Measurements from ENCODE around the gene KRT85.

KRT85 gene

GRCh38 chr12:52402377-52402776, 35.1 kb upstream of the KRT85 start:
- Histone ChIP-seq H3K4me3 (no peak overlapping the region), H3K27ac (no peak overlapping the region)
- TF ChIP-seq CTCF (IDR thresholded peaks at IDR 0.05), result no peak
- DNase-seq (ENCODE audit: low spot score), result no peak

- no peak for DNase-seq (ENCODE audit: low spot score)
Observed at GRCh38 chr12:52401926-52402325, 34.6 kb upstream of the KRT85 start.

GRCh38 chr12:52401526-52401925, 34.2 kb upstream of the KRT85 start:
- no peak for DNase-seq (ENCODE audit: low spot score)
- TF ChIP-seq CTCF (IDR thresholded peaks at IDR 0.05), result no peak
- H3K27ac ChIP-seq, result no peak overlapping the region
- no peak overlapping the region for H3K4me3 ChIP-seq

More at GRCh38 chr12:52401926-52402325, 34.6 kb upstream of the KRT85 start:
- TF ChIP-seq CTCF (IDR thresholded peaks at IDR 0.05), result no peak
- Histone ChIP-seq H3K4me3 (no peak overlapping the region), H3K27ac (no peak overlapping the region)

- Histone ChIP-seq H3K27ac (no peak overlapping the region), H3K4me3 (no peak overlapping the region)
- TF ChIP-seq CTCF (IDR thresholded peaks at IDR 0.05), result no peak
- DNase-seq (ENCODE audit: low spot score), result no peak
Observed at GRCh38 chr12:52400906-52401305, 33.6 kb upstream of the KRT85 start.

- TF ChIP-seq CTCF (IDR thresholded peaks at IDR 0.05), result no peak
- H3K4me3 ChIP-seq, result no peak overlapping the region
- H3K27ac ChIP-seq, result no peak overlapping the region
- DNase-seq (ENCODE audit: low spot score), result no peak
Observed at GRCh38 chr12:52399756-52400155, 32.5 kb upstream of the KRT85 start.

GRCh38 chr12:52398176-52398575, 30.9 kb upstream of the KRT85 start:
- H3K27ac ChIP-seq, result no peak overlapping the region
- no peak overlapping the region for H3K4me3 ChIP-seq
- DNase-seq (ENCODE audit: low spot score), result no peak
- TF ChIP-seq CTCF (IDR thresholded peaks at IDR 0.05), result no peak

- Histone ChIP-seq H3K4me3 (no peak overlapping the region), H3K27ac (no peak overlapping the region)
- TF ChIP-seq CTCF (IDR thresholded peaks at IDR 0.05), result no peak
Observed at GRCh38 chr12:52396656-52397055, 29.4 kb upstream of the KRT85 start.

More at GRCh38 chr12:52396656-52397055, 29.4 kb upstream of the KRT85 start:
- DNase-seq (ENCODE audit: low spot score), result no peak
